Fibroblast of lung (primary cell): ENCODE measurements around the gene PLAC8L1. TPM values are rescaled to one million over a fixed set of nuclear protein-coding genes. Genes with fewer than 3 reads are reported as not detected.

ENCODE experiments used
- DNase-seq, 2 donors: peaks; one replicate each; pipeline versions ENCODE4 v3.0.0 to v3.0.0-alpha.2; 2010; ENCODE audit warnings: low read depth in 2 of 2
- H2AFZ ChIP-seq: 2 replicates; pipeline ENCODE4 v1.5.1; 2012; ENCODE audit warnings: low read length, control low read depth, inconsistent platforms
- H3K27ac ChIP-seq: 2 replicates; pipeline ENCODE4 v1.5.1; 2011; ENCODE audit warnings: low read length, control low read depth; ENCODE audit not compliant: insufficient read depth
- H3K27me3 ChIP-seq: 2 replicates; pipeline ENCODE4 v1.5.1; 2011; ENCODE audit warnings: mild to moderate bottlenecking, low read length; ENCODE audit not compliant: control insufficient read depth, insufficient read depth
- H3K36me3 ChIP-seq: 2 replicates; pipeline ENCODE4 v1.5.1; 2011; ENCODE audit warnings: low read length; ENCODE audit not compliant: control insufficient read depth, insufficient read depth
- H3K4me1 ChIP-seq: 2 replicates; pipeline ENCODE4 v1.5.1; 2011; ENCODE audit warnings: low read length; ENCODE audit not compliant: control insufficient read depth, insufficient read depth; ENCODE audit errors: extremely low read depth
- H3K4me2 ChIP-seq: 2 replicates; pipeline ENCODE4 v1.5.1; 2011; ENCODE audit warnings: low read length, control low read depth; ENCODE audit not compliant: insufficient read depth; ENCODE audit errors: extremely low read depth
- H3K4me3 ChIP-seq, 4 experiments: fragments of 200-600 bp in 1 of 4; sonication (generic) in 1 of 4; replicated peaks in 1 of 4; 2 replicates each; pipeline ENCODE4 v1.5.1; 2011 to 2016; ENCODE audit warnings: low read length in 4 of 4, low read depth in 3 of 4, mild to moderate bottlenecking in 3 of 4, control low read depth in 2 of 4, inconsistent platforms in 1 of 4, mixed read lengths in 1 of 4; ENCODE audit not compliant: insufficient read depth in 1 of 4; ENCODE audit errors: control extremely low read depth in 1 of 4
- H3K79me2 ChIP-seq: 2 replicates; pipeline ENCODE4 v1.5.1; 2012; ENCODE audit warnings: mild to moderate bottlenecking, low read length, inconsistent platforms; ENCODE audit not compliant: control insufficient read depth, insufficient read depth
- H3K9ac ChIP-seq: 2 replicates; pipeline ENCODE4 v1.5.1; 2011; ENCODE audit warnings: mild to moderate bottlenecking, low read length, control low read depth; ENCODE audit not compliant: insufficient read depth
- H3K9me3 ChIP-seq: 2 replicates; pipeline ENCODE4 v1.5.1; 2012; ENCODE audit warnings: low read depth, low read length; ENCODE audit not compliant: control insufficient read depth, insufficient read depth
- H4K20me1 ChIP-seq: 2 replicates; pipeline ENCODE4 v1.5.1; 2011; ENCODE audit warnings: low read length; ENCODE audit not compliant: control insufficient read depth, insufficient read depth; ENCODE audit errors: extremely low read depth
- EZH2 ChIP-seq: IDR thresholded peaks from 2 replicates; pipeline ENCODE4 v1.5.1; 2012; ENCODE audit warnings: low read length, control low read depth, mild to moderate bottlenecking; ENCODE audit errors: missing control alignments
- polyA plus RNA-seq, 2 donors: library from polyadenylated mRNA; depleted of rRNA in 1 of 2; stranded (reverse) in 1 of 2; unstranded in 1 of 2; fragments of >200 nt; gene quantifications; 2 replicates each; pipeline ENCODE4 v1.2.1, GENCODE V29; 2011 to 2012; ENCODE audit warnings: missing spikeins in 1 of 2
- total RNA-seq: library from RNA; depleted of rRNA; stranded (reverse); fragments of >200 nt; gene quantifications from 2 replicates; pipeline ENCODE4 v1.2.1, GENCODE V29; 2014
- TF ChIP-seq, protein P1 (sequence below), 2 donors: IDR thresholded peaks in 1 of 2; conservative IDR thresholded peaks in 1 of 2; 1 replicate in 1 of 2; 2 replicates in 1 of 2; pipeline ENCODE4 v1.5.1; 2011 to 2012; ENCODE audit warnings: low read length in 2 of 2, control low read depth in 1 of 2, inconsistent platforms in 1 of 2, low read depth in 1 of 2, mild to moderate bottlenecking in 1 of 2

The PLAC8L1 gene
- total and polyA plus RNA-seq, 2 donors (not counting 1 experiment from before 2014, with no cell fraction given), result not detected

DNA sequence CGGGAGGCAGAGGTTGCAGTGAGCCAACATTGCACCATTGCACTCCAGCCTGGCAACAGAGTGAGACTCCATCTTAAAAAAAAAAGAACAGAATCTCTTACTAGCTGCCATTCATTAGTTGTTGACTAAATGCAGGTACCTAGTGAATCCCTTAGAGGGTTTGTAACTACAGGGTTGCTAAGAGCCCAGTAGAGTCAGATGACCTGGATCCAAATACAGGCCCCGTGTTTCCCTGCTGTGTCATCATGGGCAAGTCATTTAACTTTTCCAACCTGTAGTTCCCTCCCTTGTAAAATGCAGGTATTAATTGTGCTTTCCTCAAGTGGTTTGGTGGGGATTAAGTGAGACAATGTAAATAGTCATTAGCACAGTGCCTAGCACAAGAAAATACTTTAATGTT is 32.8 kb downstream of the PLAC8L1 start:
- no peaks in the 10 kb centered on the region for H3K9me3 ChIP-seq
- no peaks in the 10 kb centered on the region for H3K4me1 ChIP-seq
- H2AFZ ChIP-seq, result no peak overlapping the region
- H3K27ac ChIP-seq, result no peak overlapping the region
- H4K20me1 ChIP-seq, result no peaks in the 10 kb centered on the region
- H3K4me3 ChIP-seq, result no peak overlapping the region
- no peaks in the 10 kb centered on the region for H3K36me3 ChIP-seq
- H3K9ac ChIP-seq, result no peak overlapping the region
- DNase-seq, result no peak
- H3K27me3 ChIP-seq, result peaks cover 2% of the 10 kb centered on the region
- H3K79me2 ChIP-seq, result no peaks in the 10 kb centered on the region
- TF ChIP-seq, protein P1, sequence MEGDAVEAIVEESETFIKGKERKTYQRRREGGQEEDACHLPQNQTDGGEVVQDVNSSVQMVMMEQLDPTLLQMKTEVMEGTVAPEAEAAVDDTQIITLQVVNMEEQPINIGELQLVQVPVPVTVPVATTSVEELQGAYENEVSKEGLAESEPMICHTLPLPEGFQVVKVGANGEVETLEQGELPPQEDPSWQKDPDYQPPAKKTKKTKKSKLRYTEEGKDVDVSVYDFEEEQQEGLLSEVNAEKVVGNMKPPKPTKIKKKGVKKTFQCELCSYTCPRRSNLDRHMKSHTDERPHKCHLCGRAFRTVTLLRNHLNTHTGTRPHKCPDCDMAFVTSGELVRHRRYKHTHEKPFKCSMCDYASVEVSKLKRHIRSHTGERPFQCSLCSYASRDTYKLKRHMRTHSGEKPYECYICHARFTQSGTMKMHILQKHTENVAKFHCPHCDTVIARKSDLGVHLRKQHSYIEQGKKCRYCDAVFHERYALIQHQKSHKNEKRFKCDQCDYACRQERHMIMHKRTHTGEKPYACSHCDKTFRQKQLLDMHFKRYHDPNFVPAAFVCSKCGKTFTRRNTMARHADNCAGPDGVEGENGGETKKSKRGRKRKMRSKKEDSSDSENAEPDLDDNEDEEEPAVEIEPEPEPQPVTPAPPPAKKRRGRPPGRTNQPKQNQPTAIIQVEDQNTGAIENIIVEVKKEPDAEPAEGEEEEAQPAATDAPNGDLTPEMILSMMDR (conservative IDR thresholded peaks at IDR 0.05 in 1 of 2, IDR thresholded peaks at IDR 0.05 in 1 of 2; ENCODE audit: low read depth in 1 of 2, low read length in 2 of 2), result no peak
- no peak for TF ChIP-seq EZH2
- no peak overlapping the region for H3K4me2 ChIP-seq

DNA sequence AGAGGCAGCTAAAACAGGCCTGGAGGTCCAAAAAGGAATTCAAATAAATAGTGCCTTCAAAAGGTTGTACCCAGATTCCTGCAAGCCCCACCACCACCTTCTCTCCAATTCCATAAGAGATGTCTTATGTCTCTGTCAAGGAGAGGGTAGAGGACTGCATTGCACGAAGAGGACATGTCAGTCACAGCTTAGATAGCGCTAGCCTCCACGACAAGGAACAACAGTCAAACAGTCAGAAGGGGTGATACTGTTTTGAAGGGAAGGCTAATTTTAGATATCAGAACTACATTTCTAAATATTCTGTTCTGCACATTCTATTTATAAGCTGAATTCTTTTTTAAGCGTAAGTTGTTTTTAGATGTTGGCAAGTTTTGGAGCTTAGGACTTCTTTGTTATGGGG is 34.2 kb downstream of the PLAC8L1 start:
- Histone ChIP-seq H3K27ac (no peak overlapping the region), H3K27me3 (peaks cover 2% of the 10 kb centered on the region), H3K9ac (no peak overlapping the region), H2AFZ (no peak overlapping the region), H3K4me2 (no peak overlapping the region), H3K9me3 (no peaks in the 10 kb centered on the region), H3K79me2 (no peaks in the 10 kb centered on the region), H3K36me3 (no peaks in the 10 kb centered on the region), H4K20me1 (no peaks in the 10 kb centered on the region), H3K4me3 (no peak overlapping the region), H3K4me1 (no peaks in the 10 kb centered on the region)
- DNase-seq, result no peak
- TF ChIP-seq EZH2, result no peak
- TF ChIP-seq, protein P1 (conservative IDR thresholded peaks at IDR 0.05 in 1 of 2, IDR thresholded peaks at IDR 0.05 in 1 of 2; ENCODE audit: low read depth in 1 of 2, low read length in 2 of 2), result no peak

DNA sequence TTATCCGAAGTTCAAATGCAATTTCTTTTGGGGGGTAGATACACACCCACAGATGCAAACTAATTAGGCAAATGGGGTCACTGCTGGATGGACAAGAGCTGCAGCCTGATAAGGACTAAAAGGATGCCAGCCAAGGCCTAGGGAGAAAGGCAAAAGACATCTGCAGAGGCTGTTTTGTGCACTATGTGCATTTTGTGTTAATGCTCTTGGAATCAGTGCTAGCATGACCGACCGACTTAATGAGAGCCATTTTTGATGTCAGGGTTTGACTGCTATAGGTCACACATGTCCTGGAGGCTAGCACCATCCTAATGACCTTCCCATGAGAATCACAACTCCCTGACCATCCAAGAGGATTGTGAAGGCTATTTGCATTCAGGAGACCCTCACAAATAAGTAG is 34.6 kb downstream of the PLAC8L1 start:
- Histone ChIP-seq H3K79me2 (no peaks in the 10 kb centered on the region), H4K20me1 (no peaks in the 10 kb centered on the region), H3K4me1 (no peaks in the 10 kb centered on the region), H3K9me3 (no peaks in the 10 kb centered on the region), H2AFZ (no peak overlapping the region), H3K4me2 (no peak overlapping the region), H3K27me3 (peaks cover 2% of the 10 kb centered on the region), H3K27ac (no peak overlapping the region), H3K36me3 (no peaks in the 10 kb centered on the region), H3K9ac (no peak overlapping the region), H3K4me3 (no peak overlapping the region)
- TF ChIP-seq EZH2, result no peak
- TF ChIP-seq, protein P1 (conservative IDR thresholded peaks at IDR 0.05 in 1 of 2, IDR thresholded peaks at IDR 0.05 in 1 of 2; ENCODE audit: low read depth in 1 of 2, low read length in 2 of 2), result no peak
- DNase-seq, result no peak
